H1 (cell line): Measurements from ENCODE around the gene MGST2. TPM values are rescaled to one million over a fixed set of nuclear protein-coding genes. Genes with fewer than 3 reads are reported as not detected.
A peak's percentile ranks its signal among the peaks of the same experiment; 100 is the strongest.

ENCODE experiments used
- CTCF ChIA-PET: fragments of 300-600 bp; sonication (Branson Sonifier 250); formaldehyde crosslinking; loops from one replicate; lab custom pipeline; 2021; ENCODE audit not compliant: partially characterized antibody; lab: Charles Lee
- POLR2A ChIA-PET: fragments of 300-600 bp; sonication (Branson Sonifier 250); formaldehyde crosslinking; loops from one replicate; lab custom pipeline; 2021; ENCODE audit warnings: inconsistent platforms; ENCODE audit not compliant: partially characterized antibody; lab: Charles Lee
- DNase-seq, 2 experiments: peaks; one replicate each; pipeline versions ENCODE4 v3.0.0 to v3.0.0-alpha.2; 2010 to 2022; ENCODE audit warnings: low spot score in 2 of 2, low read depth in 1 of 2, mixed read lengths in 1 of 2
- FAIRE-seq: peaks from 2 replicates; lab custom pipeline; 2011; peaks lifted over from hg19 to GRCh38; lab: Jason Lieb, UNC
- H2AFZ ChIP-seq: 2 replicates; pipeline ENCODE4 v1.8.1; 2012; ENCODE audit warnings: low read length, inconsistent platforms
- H2AK5ac ChIP-seq: 2 replicates; pipeline ENCODE4 v1.6.1; 2013; ENCODE audit warnings: low read depth, low read length
- H2BK120ac ChIP-seq: replicated peaks from 2 replicates; pipeline ENCODE3; 2013; ENCODE audit warnings: low read depth, low read length, inconsistent platforms
- H2BK12ac ChIP-seq: 2 replicates; pipeline ENCODE4 v1.6.1; 2013; ENCODE audit warnings: low read depth, low read length
- H2BK15ac ChIP-seq: 2 replicates; pipeline ENCODE4 v1.6.1; 2013; ENCODE audit warnings: low read length
- H2BK20ac ChIP-seq: 2 replicates; pipeline ENCODE4 v1.6.1; 2013; ENCODE audit warnings: low read length
- H2BK5ac ChIP-seq: 2 replicates; pipeline ENCODE4 v1.6.1; 2013; ENCODE audit warnings: low read depth, low read length
- H3K14ac ChIP-seq: 2 replicates; pipeline ENCODE4 v1.6.1; 2013; ENCODE audit warnings: inconsistent platforms; ENCODE audit not compliant: insufficient read length
- H3K18ac ChIP-seq: 2 replicates; pipeline ENCODE4 v1.6.1; 2013; ENCODE audit warnings: low read length; ENCODE audit errors: extremely low read depth
- H3K23ac ChIP-seq: 2 replicates; pipeline ENCODE4 v1.6.1; 2013; ENCODE audit warnings: inconsistent platforms; ENCODE audit not compliant: insufficient read length
- H3K23me2 ChIP-seq: 2 replicates; pipeline ENCODE4 v1.6.1; 2013; ENCODE audit warnings: low read depth, low read length
- H3K27ac ChIP-seq: 2 replicates; pipeline ENCODE4 v1.6.1; 2011; ENCODE audit warnings: low read depth, low read length, inconsistent platforms
- H3K27me3 ChIP-seq, 4 experiments: replicated peaks in 1 of 4; 1 replicate in 1 of 4; 2 replicates in 3 of 4; pipeline versions ENCODE4 v1.6.1 to v1.8.1; 2011 to 2013; ENCODE audit warnings: low read length in 3 of 4, mild to moderate bottlenecking in 3 of 4, inconsistent platforms in 2 of 4, mixed read lengths in 2 of 4, moderate library complexity in 1 of 4; ENCODE audit not compliant: control insufficient read depth in 3 of 4, insufficient read depth in 3 of 4; ENCODE audit errors: extremely low read depth in 1 of 4
- H3K36me3 ChIP-seq, 4 experiments: 2 replicates each; pipeline versions ENCODE4 v1.6.1 to v1.8.1; 2011 to 2013; ENCODE audit warnings: mild to moderate bottlenecking in 4 of 4, low read length in 3 of 4, moderate library complexity in 2 of 4, control low read depth in 1 of 4, inconsistent platforms in 1 of 4; ENCODE audit not compliant: insufficient read depth in 4 of 4, control insufficient read depth in 2 of 4
- H3K4ac ChIP-seq: replicated peaks from 2 replicates; pipeline ENCODE3; 2013; ENCODE audit warnings: low read length, low read depth, mixed read lengths, inconsistent platforms; ENCODE audit not compliant: insufficient read length
- H3K4me1 ChIP-seq, 4 experiments: replicated peaks in 1 of 4; 1 replicate in 1 of 4; 2 replicates in 3 of 4; pipeline versions ENCODE4 v1.6.1 to v1.8.1; 2011 to 2013; ENCODE audit warnings: low read length in 3 of 4, inconsistent platforms in 2 of 4, mixed read lengths in 1 of 4; ENCODE audit not compliant: insufficient read depth in 4 of 4, control insufficient read depth in 3 of 4
- H3K4me2 ChIP-seq, 2 experiments: 2 replicates each; pipeline versions ENCODE4 v1.6.1 to v1.8.1; 2011 to 2013; ENCODE audit warnings: low read depth in 2 of 2, low read length in 2 of 2, control low read depth in 1 of 2, inconsistent platforms in 1 of 2, mild to moderate bottlenecking in 1 of 2; ENCODE audit not compliant: insufficient read depth in 1 of 2
- H3K4me3 ChIP-seq, 4 experiments: fragments of 200-600, 300-600 bp in 1 of 4; sonication (generic), shearing (Covaris generic), sonication (Bioruptor Twin) in 1 of 4; 2 replicates each; pipeline versions ENCODE4 v1.5.1 to v1.8.1; 2011 to 2016; ENCODE audit warnings: low read length in 4 of 4, low read depth in 3 of 4, control low read depth in 2 of 4, inconsistent platforms in 2 of 4, mild to moderate bottlenecking in 2 of 4, mixed read lengths in 1 of 4, moderate library complexity in 1 of 4; ENCODE audit not compliant: insufficient read depth in 2 of 4; ENCODE audit errors: extremely low read depth in 1 of 4
- H3K56ac ChIP-seq: replicated peaks from 2 replicates; pipeline ENCODE3; 2013; ENCODE audit warnings: low read depth, mild to moderate bottlenecking, mixed read lengths, low read length, inconsistent platforms; ENCODE audit not compliant: insufficient read length
- H3K79me1 ChIP-seq: 2 replicates; pipeline ENCODE4 v1.6.1; 2013; ENCODE audit warnings: low read depth, low read length, control low read depth
- H3K79me2 ChIP-seq, 2 experiments: 2 replicates each; pipeline versions ENCODE4 v1.6.1 to v1.8.1; 2012 to 2013; ENCODE audit warnings: low read length in 2 of 2, mild to moderate bottlenecking in 2 of 2, inconsistent platforms in 1 of 2; ENCODE audit not compliant: insufficient read depth in 2 of 2, control insufficient read depth in 1 of 2
- H3K9ac ChIP-seq, 4 experiments: replicated peaks in 1 of 4; 1 replicate in 1 of 4; 2 replicates in 3 of 4; pipeline versions ENCODE4 v1.6.1 to v1.8.1; 2011 to 2013; ENCODE audit warnings: low read depth in 3 of 4, low read length in 3 of 4, control low read depth in 2 of 4, mild to moderate bottlenecking in 2 of 4, moderate library complexity in 2 of 4, inconsistent platforms in 1 of 4; ENCODE audit errors: extremely low read depth in 1 of 4
- H3K9me3 ChIP-seq, 2 experiments: 2 replicates each; pipeline versions ENCODE4 v1.6.1 to v1.8.1; 2012 to 2013; ENCODE audit warnings: mild to moderate bottlenecking in 2 of 2, moderate library complexity in 2 of 2, control low read depth in 1 of 2, inconsistent platforms in 1 of 2, low read depth in 1 of 2, low read length in 1 of 2, mixed read lengths in 1 of 2; ENCODE audit not compliant: insufficient read depth in 2 of 2
- H4K20me1 ChIP-seq, 2 experiments: replicated peaks in 1 of 2; 2 replicates each; pipeline versions ENCODE3 to v1.8.1; 2011 to 2013; ENCODE audit warnings: inconsistent platforms in 2 of 2, low read length in 2 of 2, mild to moderate bottlenecking in 1 of 2; ENCODE audit not compliant: insufficient read depth in 2 of 2, control insufficient read depth in 1 of 2
- H4K5ac ChIP-seq: 2 replicates; pipeline ENCODE4 v1.6.1; 2013; ENCODE audit warnings: low read length, low read depth, mixed read lengths, inconsistent platforms; ENCODE audit not compliant: insufficient read length
- H4K8ac ChIP-seq: 2 replicates; pipeline ENCODE4 v1.8.0; 2013; ENCODE audit warnings: mild to moderate bottlenecking, moderate library complexity, low read length, inconsistent platforms; ENCODE audit not compliant: insufficient read depth; ENCODE audit errors: extremely low read depth
- H4K91ac ChIP-seq: replicated peaks from 2 replicates; pipeline ENCODE3; 2013; ENCODE audit warnings: low read length, mixed read lengths, inconsistent platforms; ENCODE audit not compliant: insufficient read length
- BCL11A ChIP-seq, 2 experiments: IDR thresholded peaks; one replicate each; pipeline ENCODE4 v1.6.1; 2011; ENCODE audit warnings: low read depth in 2 of 2, low read length in 2 of 2, mild to moderate bottlenecking in 2 of 2
- CEBPB ChIP-seq: IDR thresholded peaks from 2 replicates; pipeline ENCODE4 v1.6.1; 2012; ENCODE audit warnings: low read depth, low read length
- RNF2 ChIP-seq: fragments of 200-900, 300-1000 bp; sonication (generic); IDR thresholded peaks from 2 replicates; pipeline ENCODE4 v1.7.1; 2016; ENCODE audit warnings: borderline replicate concordance, low read depth, mild to moderate bottlenecking, antibody characterized with exemption, low read length; ENCODE audit not compliant: poor library complexity, severe bottlenecking; ENCODE audit errors: missing control alignments
- TAF7 ChIP-seq: optimal IDR thresholded peaks from 2 replicates; pipeline ENCODE3; 2011; ENCODE audit warnings: low read depth, mild to moderate bottlenecking, inconsistent platforms, low read length, moderate library complexity, borderline replicate concordance
- TCF12 ChIP-seq: IDR thresholded peaks from 2 replicates; pipeline ENCODE4 v1.6.1; 2011; ENCODE audit warnings: low read depth, mild to moderate bottlenecking, low read length
- YY1 ChIP-seq: IDR thresholded peaks from 2 replicates; pipeline ENCODE4 v1.6.1; 2011; ENCODE audit warnings: low read depth, mild to moderate bottlenecking, low read length
- WGBS, 2 experiments: shearing (Covaris generic) in 1 of 2; methylation state at CpG; one replicate each; pipeline versions ENCODE4 v1.1.6 to v1.1.7; 2013 to 2015; ENCODE audit warnings: low lambda C conversion rate in 2 of 2, mixed read lengths in 2 of 2, inconsistent platforms in 1 of 2, low coverage in 1 of 2, missing lambda C conversion rate in 1 of 2; ENCODE audit not compliant: insufficient replicate concordance in 2 of 2, insufficient coverage in 1 of 2, insufficient read length in 1 of 2; ENCODE audit errors: extremely low coverage in 1 of 2, missing lambda C conversion rate in 1 of 2; 5-methylcytosine and 5-hydroxymethylcytosine counted together
- polyA plus RNA-seq, 7 experiments: library from polyadenylated mRNA; depleted of rRNA in 3 of 7; stranded (reverse) in 5 of 7; unstranded in 2 of 7; fragments of >200 nt in 5 of 7; fragments of 200-250 nt in 2 of 7; gene quantifications; 1 replicate in 5 of 7; 2 replicates in 1 of 7; 4 replicates in 1 of 7; pipeline versions ENCODE4 v1.2.1 to v1.2.3, GENCODE V29; 2011 to 2013; ENCODE audit warnings: missing spikeins in 2 of 7, mixed read lengths in 2 of 7
- total RNA-seq: library from RNA; stranded (reverse); fragmentation: NEBNext Ultra II Directional; extraction: Animal tissue kit (Norgen Biotek cat#: 25700); gene quantifications from 2 replicates; pipeline ENCODE4 v1.2.1, GENCODE V29; 2021
- TF ChIP-seq, protein P1 (sequence below): IDR thresholded peaks from 2 replicates; pipeline ENCODE4 v1.6.1; 2012; ENCODE audit warnings: low read length, inconsistent platforms
- TF ChIP-seq, protein P2 (sequence below): IDR thresholded peaks from 2 replicates; pipeline ENCODE4 v1.6.1; 2012; ENCODE audit warnings: inconsistent platforms

The MGST2 gene
- total and polyA plus RNA-seq, 2 of the 8 experiments (the other 6 are each of a cell fraction or from before 2014, with no cell fraction given), result 8.0 to 13.6 TPM

DNA sequence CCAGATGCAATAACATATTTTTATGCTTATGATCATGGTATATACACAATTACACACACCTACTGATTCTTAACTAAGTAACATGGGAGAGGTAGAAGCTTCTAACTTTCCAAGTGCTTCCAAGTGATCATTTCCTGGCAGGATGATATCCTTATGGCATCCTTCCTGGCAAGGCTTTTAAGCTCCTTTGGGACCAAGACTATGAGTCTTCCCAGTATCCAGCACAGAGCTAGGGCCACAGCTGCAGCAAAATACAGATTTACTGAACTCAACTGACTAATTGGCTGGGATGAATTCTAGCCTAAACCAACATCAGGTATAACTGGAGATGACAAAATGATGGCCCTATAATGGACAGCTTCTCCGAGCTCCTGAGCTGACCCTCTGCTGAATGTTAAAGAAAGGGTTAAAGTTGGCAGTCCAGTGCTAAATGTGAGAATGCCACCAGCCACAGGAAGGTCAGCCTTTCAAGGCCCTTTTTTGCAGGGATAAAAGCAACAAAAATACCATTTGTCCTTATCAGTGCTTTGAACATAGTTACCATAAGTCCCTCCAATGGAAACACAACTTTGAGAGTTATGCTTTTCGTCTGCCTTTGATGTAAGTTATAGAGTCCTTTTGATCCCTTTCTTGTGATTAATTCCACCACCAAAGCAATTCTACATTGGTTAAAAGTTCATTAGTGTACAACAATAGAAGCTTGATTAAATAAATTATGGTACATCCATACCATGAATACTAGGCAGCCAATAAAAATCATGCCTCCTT, 73.4 kb downstream of the MGST2 start:
- Histone ChIP-seq H4K5ac (no peak overlapping the region), H2BK5ac (no peak overlapping the region), H3K27ac (no peak overlapping the region), H4K91ac (no peak overlapping the region), H3K23ac (no peak overlapping the region), H3K79me2 (no peaks in the 10 kb centered on the region), H3K27me3 (peaks cover 4 to 17% (median 14%) of the 10 kb centered on the region in 4 experiments), H3K4me2 (no peak overlapping the region), H3K4me3 (no peak overlapping the region), H3K56ac (no peak overlapping the region), H2AFZ (no peak overlapping the region), H2AK5ac (no peak overlapping the region), H3K18ac (no peak overlapping the region), H3K9me3 (no peaks in the 10 kb centered on the region), H3K9ac (no peak overlapping the region), H3K4me1 (peaks cover 4 to 12% (median 7%) of the 10 kb centered on the region in 4 experiments; a peak in 5 of 7 replicates), H2BK120ac (no peak overlapping the region), H2BK20ac (no peak overlapping the region), H3K79me1 (no peaks in the 10 kb centered on the region), H3K4ac (no peak overlapping the region), H2BK15ac (no peak overlapping the region), H4K8ac (no peak overlapping the region), H3K23me2 (peaks cover 10% of the 10 kb centered on the region), H2BK12ac (no peak overlapping the region), H4K20me1 (no peaks in the 10 kb centered on the region), H3K36me3 (no peaks in the 10 kb centered on the region), H3K14ac (no peak overlapping the region)
- CTCF ChIA-PET, result interaction anchor here (0.6 to 4.3 kb wide), 14 partner anchors 10 to 587 kb away, joined by 3 to 23 read pairs (median 4); no protein-coding TSS in a partner anchor
- DNase-seq, result peak in 1 of 2 experiments; percentile 19
- 86% methylated on average over 2 of the region's 2 CpGs; no CpG with 5 or more reads in 1 of the 2 experiments for WGBS, 2 experiments
- no peak for FAIRE-seq
- POLR2A ChIA-PET, result no interaction called here
- TF ChIP-seq TAF7 (no peak), TCF12 (no peak), BCL11A (IDR thresholded peaks at IDR 0.05; ENCODE audit: low read depth in 2 of 2, low read length in 2 of 2) (no peak), CEBPB (no peak), YY1 (no peak), RNF2 (no peak)
- TF ChIP-seq, protein P1, sequence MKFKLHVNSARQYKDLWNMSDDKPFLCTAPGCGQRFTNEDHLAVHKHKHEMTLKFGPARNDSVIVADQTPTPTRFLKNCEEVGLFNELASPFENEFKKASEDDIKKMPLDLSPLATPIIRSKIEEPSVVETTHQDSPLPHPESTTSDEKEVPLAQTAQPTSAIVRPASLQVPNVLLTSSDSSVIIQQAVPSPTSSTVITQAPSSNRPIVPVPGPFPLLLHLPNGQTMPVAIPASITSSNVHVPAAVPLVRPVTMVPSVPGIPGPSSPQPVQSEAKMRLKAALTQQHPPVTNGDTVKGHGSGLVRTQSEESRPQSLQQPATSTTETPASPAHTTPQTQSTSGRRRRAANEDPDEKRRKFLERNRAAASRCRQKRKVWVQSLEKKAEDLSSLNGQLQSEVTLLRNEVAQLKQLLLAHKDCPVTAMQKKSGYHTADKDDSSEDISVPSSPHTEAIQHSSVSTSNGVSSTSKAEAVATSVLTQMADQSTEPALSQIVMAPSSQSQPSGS, result no peak
- TF ChIP-seq, protein P2, sequence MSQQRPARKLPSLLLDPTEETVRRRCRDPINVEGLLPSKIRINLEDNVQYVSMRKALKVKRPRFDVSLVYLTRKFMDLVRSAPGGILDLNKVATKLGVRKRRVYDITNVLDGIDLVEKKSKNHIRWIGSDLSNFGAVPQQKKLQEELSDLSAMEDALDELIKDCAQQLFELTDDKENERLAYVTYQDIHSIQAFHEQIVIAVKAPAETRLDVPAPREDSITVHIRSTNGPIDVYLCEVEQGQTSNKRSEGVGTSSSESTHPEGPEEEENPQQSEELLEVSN, result no peak
